Measurements from ENCODE around the gene DAGLA.

DNA sequence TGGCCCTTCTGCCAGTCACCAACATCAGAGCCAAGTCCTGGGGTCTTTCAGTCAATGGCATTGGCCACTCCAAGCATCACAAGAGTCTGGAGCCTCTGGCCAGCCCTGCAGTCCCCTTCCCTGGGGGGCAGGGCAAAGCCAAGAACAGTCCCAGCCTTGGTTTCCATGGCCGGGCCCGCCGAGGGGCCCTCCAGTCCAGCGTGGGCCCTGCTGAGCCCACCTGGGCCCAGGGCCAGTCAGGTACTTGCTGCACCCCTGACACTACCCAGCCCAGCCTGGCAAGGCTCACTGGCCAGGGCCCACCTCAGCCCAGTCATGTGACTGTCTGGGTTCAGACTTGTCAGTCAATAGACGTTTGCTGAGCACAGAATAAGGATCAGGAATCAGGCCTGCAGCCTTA lies 101.4 kb downstream of the DAGLA start:
- TF ChIP-seq L3MBTL2 (conservative IDR thresholded peaks at IDR 0.05) (no peak), SUZ12 (IDR thresholded peaks at IDR 0.05) (no peak), SP1 (IDR thresholded peaks at IDR 0.05) (no peak), BHLHE40 (IDR thresholded peaks at IDR 0.05; ENCODE audit: borderline replicate concordance) (no peak), ZNF384 (IDR thresholded peaks at IDR 0.05) (no peak), FOXM1 (IDR thresholded peaks at IDR 0.05; ENCODE audit: borderline replicate concordance) (no peak), TARDBP (IDR thresholded peaks at IDR 0.05) (no peak), NFRKB (IDR thresholded peaks at IDR 0.05) (no peak), FOXA1 (IDR thresholded peaks at IDR 0.05) (no peak), CTBP1 (IDR thresholded peaks at IDR 0.05; ENCODE audit: borderline replicate concordance) (no peak), PKNOX1 (IDR thresholded peaks at IDR 0.05) (no peak), HDGF (IDR thresholded peaks at IDR 0.05; ENCODE audit: borderline replicate concordance) (no peak), ARNT (IDR thresholded peaks at IDR 0.05) (no peak)
